HEK293 (cell line): ENCODE results near the gene HBZ.

Experiments
- CTCF ChIA-PET: fragments of 350-600 bp; formaldehyde crosslinking; extraction: SDS; loops from one replicate; lab custom pipeline; 2021; ENCODE audit warnings: antibody characterized with exemption; lab: Yijun Ruan, JAX
- POLR2A ChIA-PET: fragments of 300-600 bp; formaldehyde crosslinking; extraction: SDS; loops from one replicate; lab custom pipeline; 2020; ENCODE audit warnings: antibody characterized with exemption, inconsistent platforms; lab: Yijun Ruan, JAX
- H3K27ac ChIP-seq: fragments of 200-500 bp; sonication (Bioruptor generic); 2 replicates; pipeline ENCODE4 v1.5.1; 2014; ENCODE audit warnings: low read depth, low read length, control low read depth, inconsistent platforms; ENCODE audit errors: extremely low read depth
- H3K36me3 ChIP-seq, 2 experiments: fragments of 200-500 bp in 1 of 2; sonication (Bioruptor generic) in 1 of 2; 1 replicate in 1 of 2; 2 replicates in 1 of 2; pipeline ENCODE4 v1.5.1; 2014 to 2017; ENCODE audit warnings: inconsistent platforms in 2 of 2, low read length in 2 of 2; ENCODE audit not compliant: control insufficient read depth in 2 of 2, insufficient read depth in 1 of 2
- H3K4me1 ChIP-seq: fragments of 200-500 bp; sonication (Bioruptor generic); 2 replicates; pipeline ENCODE4 v1.5.1; 2014; ENCODE audit warnings: mild to moderate bottlenecking, low read length, inconsistent platforms; ENCODE audit not compliant: control insufficient read depth, insufficient read depth
- H3K4me3 ChIP-seq: 2 replicates; pipeline ENCODE4 v1.5.1; 2011; ENCODE audit warnings: low read depth, mild to moderate bottlenecking, control low read depth, low read length, moderate library complexity
- H3K9me3 ChIP-seq: fragments of 200-500 bp; sonication (Bioruptor generic); 2 replicates; pipeline ENCODE4 v1.5.1; 2014; ENCODE audit warnings: low read depth, low read length, inconsistent platforms; ENCODE audit not compliant: control insufficient read depth, insufficient read depth
- GLIS1 ChIP-seq: fragments of 450-650 bp; formaldehyde crosslinking; IDR thresholded peaks from 2 replicates; pipeline ENCODE4 v1.5.1; 2016; ENCODE audit warnings: missing biosample characterization, missing genetic modification characterization
- SP7 ChIP-seq: fragments of 450-650 bp; formaldehyde crosslinking; IDR thresholded peaks from 2 replicates; pipeline ENCODE4 v1.5.1; 2016; ENCODE audit warnings: missing biosample characterization, missing genetic modification characterization
- ZFP41 ChIP-seq: fragments of 450-650 bp; formaldehyde crosslinking; IDR thresholded peaks from 2 replicates; pipeline ENCODE4 v1.5.1; 2016; ENCODE audit warnings: missing biosample characterization, missing genetic modification characterization, borderline replicate concordance
- ZNF114 ChIP-seq: fragments of 450-650 bp; formaldehyde crosslinking; IDR thresholded peaks from 2 replicates; pipeline ENCODE4 v1.5.0; 2017; ENCODE audit warnings: missing biosample characterization, missing genetic modification characterization
- ZNF146 ChIP-seq: fragments of 450-650 bp; formaldehyde crosslinking; IDR thresholded peaks from 2 replicates; pipeline ENCODE4 v1.5.1; 2016; ENCODE audit warnings: missing biosample characterization, missing genetic modification characterization
- ZNF169 ChIP-seq: fragments of 450-650 bp; formaldehyde crosslinking; IDR thresholded peaks from 2 replicates; pipeline ENCODE4 v1.5.1; 2016; ENCODE audit warnings: missing biosample characterization, missing genetic modification characterization
- ZNF239 ChIP-seq: fragments of 450-650 bp; formaldehyde crosslinking; IDR thresholded peaks from 2 replicates; pipeline ENCODE4 v1.5.1; 2016; ENCODE audit warnings: missing biosample characterization, missing genetic modification characterization
- ZNF37A ChIP-seq: fragments of 450-650 bp; IDR thresholded peaks from 2 replicates; pipeline ENCODE4 v1.5.1; 2018; ENCODE audit warnings: missing biosample characterization, missing genetic modification characterization
- ZNF600 ChIP-seq: fragments of 450-650 bp; formaldehyde crosslinking; IDR thresholded peaks from 2 replicates; pipeline ENCODE4 v1.5.1; 2016; ENCODE audit warnings: missing biosample characterization, missing genetic modification characterization
- ZNF664 ChIP-seq: fragments of 450-650 bp; formaldehyde crosslinking; IDR thresholded peaks from 2 replicates; pipeline ENCODE4 v1.5.1; 2016; ENCODE audit warnings: missing biosample characterization, missing genetic modification characterization
- ZSCAN16 ChIP-seq: fragments of 450-650 bp; formaldehyde crosslinking; IDR thresholded peaks from 2 replicates; pipeline ENCODE4 v1.5.1; 2016; ENCODE audit warnings: missing biosample characterization, missing genetic modification characterization
- TF ChIP-seq, protein P1 (sequence below): fragments of 450-650 bp; formaldehyde crosslinking; IDR thresholded peaks from 2 replicates; pipeline ENCODE4 v1.5.1; 2016; ENCODE audit warnings: missing biosample characterization, missing genetic modification characterization
- TF ChIP-seq, protein P2 (sequence below): fragments of 450-650 bp; formaldehyde crosslinking; IDR thresholded peaks from 2 replicates; pipeline ENCODE4 v1.5.1; 2016; ENCODE audit warnings: missing biosample characterization, missing genetic modification characterization
- TF ChIP-seq, protein P3 (sequence below): fragments of 450-650 bp; formaldehyde crosslinking; IDR thresholded peaks from 2 replicates; pipeline ENCODE4 v1.5.1; 2017; ENCODE audit warnings: missing biosample characterization, missing genetic modification characterization

The HBZ gene

DNA sequence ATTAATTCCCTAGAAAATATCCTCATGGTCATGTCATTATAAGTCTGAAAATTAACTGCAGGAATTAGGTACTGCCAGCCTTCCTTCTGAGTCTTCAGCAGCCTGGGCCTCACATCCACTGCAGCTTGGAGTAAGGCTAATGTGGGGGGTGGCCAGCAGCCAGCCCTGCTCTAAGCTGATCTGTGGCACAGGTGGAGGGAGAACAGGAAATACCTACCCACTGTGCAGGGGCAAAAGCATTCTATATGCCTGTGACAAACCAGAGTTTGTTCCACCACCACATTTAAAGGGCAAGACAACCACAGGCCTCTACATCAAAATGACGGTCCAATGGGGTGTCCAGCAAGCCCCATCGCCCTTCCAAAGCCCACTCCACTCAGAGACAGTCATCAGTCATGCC is 23.4 kb upstream of the HBZ start:
- no peaks in the 10 kb centered on the region for H3K9me3 ChIP-seq
- TF ChIP-seq GLIS1 (tag by site-specific recombination) (no peak), ZNF37A (tag by site-specific recombination) (no peak), ZNF664 (tag by site-specific recombination) (no peak), ZNF239 (tag by site-specific recombination) (no peak), ZNF114 (no peak), ZFP41 (tag by site-specific recombination) (no peak), ZSCAN16 (no peak)
- TF ChIP-seq, protein P1, sequence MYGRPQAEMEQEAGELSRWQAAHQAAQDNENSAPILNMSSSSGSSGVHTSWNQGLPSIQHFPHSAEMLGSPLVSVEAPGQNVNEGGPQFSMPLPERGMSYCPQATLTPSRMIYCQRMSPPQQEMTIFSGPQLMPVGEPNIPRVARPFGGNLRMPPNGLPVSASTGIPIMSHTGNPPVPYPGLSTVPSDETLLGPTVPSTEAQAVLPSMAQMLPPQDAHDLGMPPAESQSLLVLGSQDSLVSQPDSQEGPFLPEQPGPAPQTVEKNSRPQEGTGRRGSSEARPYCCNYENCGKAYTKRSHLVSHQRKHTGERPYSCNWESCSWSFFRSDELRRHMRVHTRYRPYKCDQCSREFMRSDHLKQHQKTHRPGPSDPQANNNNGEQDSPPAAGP: no peak
- TF ChIP-seq, protein P2, sequence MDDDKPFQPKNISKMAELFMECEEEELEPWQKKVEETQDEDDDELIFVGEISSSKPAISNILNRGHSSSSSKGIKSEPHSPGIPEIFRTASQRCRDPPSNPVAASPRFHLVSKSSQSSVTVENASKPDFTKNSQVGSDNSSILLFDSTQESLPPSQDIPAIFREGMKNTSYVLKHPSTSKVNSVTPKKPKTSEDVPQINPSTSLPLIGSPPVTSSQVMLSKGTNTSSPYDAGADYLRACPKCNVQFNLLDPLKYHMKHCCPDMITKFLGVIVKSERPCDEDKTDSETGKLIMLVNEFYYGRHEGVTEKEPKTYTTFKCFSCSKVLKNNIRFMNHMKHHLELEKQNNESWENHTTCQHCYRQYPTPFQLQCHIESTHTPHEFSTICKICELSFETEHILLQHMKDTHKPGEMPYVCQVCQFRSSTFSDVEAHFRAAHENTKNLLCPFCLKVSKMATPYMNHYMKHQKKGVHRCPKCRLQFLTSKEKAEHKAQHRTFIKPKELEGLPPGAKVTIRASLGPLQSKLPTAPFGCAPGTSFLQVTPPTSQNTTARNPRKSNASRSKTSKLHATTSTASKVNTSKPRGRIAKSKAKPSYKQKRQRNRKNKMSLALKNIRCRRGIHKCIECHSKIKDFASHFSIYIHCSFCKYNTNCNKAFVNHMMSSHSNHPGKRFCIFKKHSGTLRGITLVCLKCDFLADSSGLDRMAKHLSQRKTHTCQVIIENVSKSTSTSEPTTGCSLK: no peak
- no peaks in the 10 kb centered on the region for H3K4me1 ChIP-seq
- CTCF ChIA-PET: interaction anchor here (1.0 to 1.9 kb wide), 4 partner anchors 12 to 53 kb away, joined by 4 to 6 read pairs (median 4); no protein-coding TSS in a partner anchor
- H3K4me3 ChIP-seq: no peak overlapping the region
- peaks cover 0 to 3% of the 10 kb centered on the region in 2 experiments; a peak in 2 of 3 replicates for H3K36me3 ChIP-seq
- H3K27ac ChIP-seq: no peak overlapping the region
- POLR2A ChIA-PET: no interaction called here

DNA sequence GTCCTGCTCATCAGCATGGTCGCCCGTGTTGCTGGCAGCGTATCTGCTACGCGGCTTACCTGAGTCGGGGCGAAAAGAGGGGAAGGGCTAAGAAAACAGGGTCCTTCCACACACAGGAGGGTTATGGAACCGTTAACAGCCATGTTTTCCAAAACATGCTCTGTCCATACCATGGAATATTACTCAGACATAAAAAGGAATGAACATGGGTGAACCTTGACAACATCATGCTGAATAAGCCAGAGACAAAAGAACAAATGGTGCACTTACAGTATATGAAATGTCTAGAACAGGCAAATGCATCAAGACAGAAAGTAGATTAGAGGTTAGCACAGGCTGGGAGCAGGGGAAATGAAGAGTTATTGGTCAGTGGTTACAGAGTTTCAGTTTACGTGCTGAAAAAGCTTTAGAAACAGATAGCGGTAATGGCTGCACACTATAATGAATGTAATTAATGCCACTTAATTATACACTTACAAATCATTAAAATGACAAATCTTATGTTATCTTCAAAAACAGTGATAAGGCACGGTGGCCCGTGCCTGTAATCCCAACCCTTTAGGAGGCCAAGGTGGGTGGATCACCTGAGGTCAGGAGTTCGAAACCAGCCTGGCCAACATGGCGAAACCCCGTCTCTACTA is 21.8 kb upstream of the HBZ start:
- Histone ChIP-seq H3K4me3 (no peak overlapping the region), H3K36me3 (peaks cover 0 to 3% of the 10 kb centered on the region in 2 experiments; a peak in 1 of 3 replicates), H3K27ac (no peak overlapping the region), H3K4me1 (no peaks in the 10 kb centered on the region), H3K9me3 (no peaks in the 10 kb centered on the region)
- ChIA-PET POLR2A (no interaction called here), CTCF (interaction anchor here (0.8 to 3.5 kb wide), 4 partner anchors 12 to 34 kb away, joined by 3 to 11 read pairs (median 6); no protein-coding TSS in a partner anchor)
- TF ChIP-seq ZNF146 (tag by site-specific recombination) (peak; percentile 69), SP7 (tag by site-specific recombination) (peak; percentile 71)
- TF ChIP-seq, protein P3, sequence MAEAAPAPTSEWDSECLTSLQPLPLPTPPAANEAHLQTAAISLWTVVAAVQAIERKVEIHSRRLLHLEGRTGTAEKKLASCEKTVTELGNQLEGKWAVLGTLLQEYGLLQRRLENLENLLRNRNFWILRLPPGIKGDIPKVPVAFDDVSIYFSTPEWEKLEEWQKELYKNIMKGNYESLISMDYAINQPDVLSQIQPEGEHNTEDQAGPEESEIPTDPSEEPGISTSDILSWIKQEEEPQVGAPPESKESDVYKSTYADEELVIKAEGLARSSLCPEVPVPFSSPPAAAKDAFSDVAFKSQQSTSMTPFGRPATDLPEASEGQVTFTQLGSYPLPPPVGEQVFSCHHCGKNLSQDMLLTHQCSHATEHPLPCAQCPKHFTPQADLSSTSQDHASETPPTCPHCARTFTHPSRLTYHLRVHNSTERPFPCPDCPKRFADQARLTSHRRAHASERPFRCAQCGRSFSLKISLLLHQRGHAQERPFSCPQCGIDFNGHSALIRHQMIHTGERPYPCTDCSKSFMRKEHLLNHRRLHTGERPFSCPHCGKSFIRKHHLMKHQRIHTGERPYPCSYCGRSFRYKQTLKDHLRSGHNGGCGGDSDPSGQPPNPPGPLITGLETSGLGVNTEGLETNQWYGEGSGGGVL (tag by site-specific recombination): no peak

DNA sequence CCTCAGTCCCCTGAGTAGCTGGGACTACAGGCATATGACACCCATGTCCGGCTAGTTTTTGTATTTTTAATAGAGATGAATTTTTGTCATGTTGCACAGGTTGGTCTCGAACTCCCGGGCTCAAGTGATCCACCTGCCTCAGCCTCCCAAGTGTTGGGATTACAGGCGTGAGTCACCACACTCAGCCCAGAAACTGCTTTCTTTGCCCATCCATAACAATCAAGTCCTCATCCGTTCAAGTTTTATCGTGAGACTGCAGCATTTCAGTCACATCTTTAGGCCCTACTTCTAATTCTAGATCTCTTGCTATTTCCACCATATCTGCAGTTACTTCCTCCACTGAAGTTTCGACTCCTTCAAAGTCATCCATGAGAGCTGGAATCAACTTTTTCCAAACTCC is 20.3 kb upstream of the HBZ start:
- Histone ChIP-seq H3K27ac (no peak overlapping the region), H3K4me1 (no peaks in the 10 kb centered on the region), H3K36me3 (peaks cover 3 to 4% of the 10 kb centered on the region in 2 experiments; a peak in 2 of 3 replicates), H3K4me3 (no peak overlapping the region), H3K9me3 (no peaks in the 10 kb centered on the region)
- POLR2A ChIA-PET: interaction anchor here (0.6 kb wide), 1 partner anchor 168 kb away, joined by 3 read pairs; no protein-coding TSS in a partner anchor
- CTCF ChIA-PET: interaction anchor here (2.0 to 3.5 kb wide), 2 partner anchors 14 to 66 kb away, joined by 5 to 11 read pairs; no protein-coding TSS in a partner anchor
- TF ChIP-seq ZNF600 (tag by site-specific recombination) (0 out of 2 replicates have a peak, but pooled peaks have one; percentile 25), ZNF169 (tag by site-specific recombination) (no peak)
